ENCODE data around the gene RAMP1.

RAMP1 gene

DNA sequence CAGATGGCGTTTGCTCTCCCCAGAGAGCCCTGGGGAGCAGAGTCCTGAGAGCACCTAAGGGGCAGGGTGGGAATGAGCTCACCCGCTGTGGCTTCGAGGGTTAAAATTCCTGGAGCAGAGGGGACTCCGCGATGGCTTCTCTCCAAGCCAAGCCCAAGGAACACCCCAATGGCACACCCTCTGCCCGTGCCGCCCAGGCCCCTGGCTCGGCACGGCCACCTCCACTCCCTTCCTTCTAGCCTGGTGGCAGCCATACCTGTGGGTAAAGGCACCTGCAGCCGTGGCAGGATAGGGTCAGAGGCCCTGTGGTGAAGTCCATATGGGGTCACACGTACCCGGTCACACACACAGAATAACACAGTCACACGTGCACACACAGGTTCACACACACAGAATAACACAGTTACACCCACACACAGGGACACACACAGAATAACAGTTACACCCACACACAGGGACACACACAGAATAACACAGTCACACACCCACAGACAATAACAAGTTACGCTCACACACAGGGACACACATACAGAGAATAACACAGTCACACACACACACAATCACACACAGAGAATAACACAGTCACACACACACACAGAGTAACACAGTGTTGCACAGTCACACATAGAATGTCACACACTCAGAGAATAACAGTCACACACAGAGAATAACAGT lies 50.5 kb downstream of the RAMP1 start:
- H3K4me3 ChIP-seq (replicated peaks in 1 of 2; ENCODE audit: low read depth in 2 of 2, low read length in 2 of 2): no peak overlapping the region
- TF ChIP-seq, protein P1, sequence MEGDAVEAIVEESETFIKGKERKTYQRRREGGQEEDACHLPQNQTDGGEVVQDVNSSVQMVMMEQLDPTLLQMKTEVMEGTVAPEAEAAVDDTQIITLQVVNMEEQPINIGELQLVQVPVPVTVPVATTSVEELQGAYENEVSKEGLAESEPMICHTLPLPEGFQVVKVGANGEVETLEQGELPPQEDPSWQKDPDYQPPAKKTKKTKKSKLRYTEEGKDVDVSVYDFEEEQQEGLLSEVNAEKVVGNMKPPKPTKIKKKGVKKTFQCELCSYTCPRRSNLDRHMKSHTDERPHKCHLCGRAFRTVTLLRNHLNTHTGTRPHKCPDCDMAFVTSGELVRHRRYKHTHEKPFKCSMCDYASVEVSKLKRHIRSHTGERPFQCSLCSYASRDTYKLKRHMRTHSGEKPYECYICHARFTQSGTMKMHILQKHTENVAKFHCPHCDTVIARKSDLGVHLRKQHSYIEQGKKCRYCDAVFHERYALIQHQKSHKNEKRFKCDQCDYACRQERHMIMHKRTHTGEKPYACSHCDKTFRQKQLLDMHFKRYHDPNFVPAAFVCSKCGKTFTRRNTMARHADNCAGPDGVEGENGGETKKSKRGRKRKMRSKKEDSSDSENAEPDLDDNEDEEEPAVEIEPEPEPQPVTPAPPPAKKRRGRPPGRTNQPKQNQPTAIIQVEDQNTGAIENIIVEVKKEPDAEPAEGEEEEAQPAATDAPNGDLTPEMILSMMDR (IDR thresholded peaks at IDR 0.05; ENCODE audit: low read depth, low read length): no peak
- no peak for DNase-seq (ENCODE audit: low read depth in 2 of 2)

DNA sequence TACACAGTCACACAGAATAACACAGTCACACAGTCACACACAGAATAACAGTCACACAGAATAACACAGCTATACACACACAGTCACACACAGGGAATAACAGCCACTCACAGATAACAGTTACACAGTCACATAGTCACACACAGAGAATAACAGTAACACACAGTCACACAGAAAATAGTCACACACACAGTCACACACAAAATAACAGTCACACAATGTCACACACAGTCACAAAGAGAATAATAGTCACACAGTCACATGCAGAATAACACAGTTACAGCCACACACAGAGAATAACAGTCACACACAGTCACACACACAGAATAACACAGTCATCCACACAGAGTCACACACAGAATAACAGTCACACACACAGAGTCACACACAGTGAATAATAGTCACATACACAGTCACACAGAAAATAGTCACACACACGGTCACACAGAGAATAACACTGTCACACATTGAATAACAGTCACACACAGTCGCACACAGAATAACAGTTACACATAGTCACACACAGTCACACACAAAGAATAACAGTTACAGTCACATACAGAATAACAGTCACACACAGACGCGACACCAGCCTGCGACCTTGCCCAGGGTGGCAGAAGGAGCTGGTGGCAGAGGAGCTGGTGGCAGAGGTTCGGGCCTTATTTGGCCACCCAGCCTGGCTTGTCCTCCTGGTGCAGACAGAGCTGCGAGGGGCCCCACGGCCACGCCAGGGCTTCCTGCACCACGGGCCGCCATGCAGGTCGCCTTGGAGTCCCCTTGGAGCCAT lies 51.3 kb downstream of the RAMP1 start:
- no peak overlapping the region for H3K4me3 ChIP-seq (replicated peaks in 1 of 2; ENCODE audit: low read depth in 2 of 2, low read length in 2 of 2)
- TF ChIP-seq, protein P1 (IDR thresholded peaks at IDR 0.05; ENCODE audit: low read depth, low read length): no peak
- DNase-seq (ENCODE audit: low read depth in 2 of 2): no peak

DNA sequence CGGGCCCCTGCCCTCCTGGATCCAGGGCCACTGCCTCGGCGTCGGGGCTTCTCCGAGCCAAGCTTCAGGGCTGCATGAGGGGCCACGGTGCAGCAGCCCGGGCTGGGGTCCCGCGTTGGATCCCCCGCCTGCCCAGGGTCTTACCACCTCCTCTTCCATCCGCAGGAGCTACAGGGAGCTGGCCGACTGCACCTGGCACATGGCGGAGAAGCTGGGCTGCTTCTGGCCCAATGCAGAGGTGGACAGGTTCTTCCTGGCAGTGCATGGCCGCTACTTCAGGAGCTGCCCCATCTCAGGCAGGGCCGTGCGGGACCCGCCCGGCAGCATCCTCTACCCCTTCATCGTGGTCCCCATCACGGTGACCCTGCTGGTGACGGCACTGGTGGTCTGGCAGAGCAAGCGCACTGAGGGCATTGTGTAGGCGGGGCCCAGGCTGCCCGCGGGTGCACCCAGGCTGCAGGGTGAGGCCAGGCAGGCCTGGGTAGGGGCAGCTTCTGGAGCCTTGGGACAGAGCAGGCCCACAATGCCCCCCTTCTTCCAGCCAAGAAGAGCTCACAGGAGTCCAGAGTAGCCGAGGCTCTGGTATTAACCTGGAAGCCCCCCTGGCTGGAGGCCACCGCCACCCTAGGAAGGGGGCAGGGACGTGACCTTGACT lies 52.1 kb downstream of the RAMP1 start:
- TF ChIP-seq, protein P1 (IDR thresholded peaks at IDR 0.05; ENCODE audit: low read depth, low read length): no peak
- H3K4me3 ChIP-seq (replicated peaks in 1 of 2; ENCODE audit: low read depth in 2 of 2, low read length in 2 of 2): no peak overlapping the region
- no peak for DNase-seq (ENCODE audit: low read depth in 2 of 2)

DNA sequence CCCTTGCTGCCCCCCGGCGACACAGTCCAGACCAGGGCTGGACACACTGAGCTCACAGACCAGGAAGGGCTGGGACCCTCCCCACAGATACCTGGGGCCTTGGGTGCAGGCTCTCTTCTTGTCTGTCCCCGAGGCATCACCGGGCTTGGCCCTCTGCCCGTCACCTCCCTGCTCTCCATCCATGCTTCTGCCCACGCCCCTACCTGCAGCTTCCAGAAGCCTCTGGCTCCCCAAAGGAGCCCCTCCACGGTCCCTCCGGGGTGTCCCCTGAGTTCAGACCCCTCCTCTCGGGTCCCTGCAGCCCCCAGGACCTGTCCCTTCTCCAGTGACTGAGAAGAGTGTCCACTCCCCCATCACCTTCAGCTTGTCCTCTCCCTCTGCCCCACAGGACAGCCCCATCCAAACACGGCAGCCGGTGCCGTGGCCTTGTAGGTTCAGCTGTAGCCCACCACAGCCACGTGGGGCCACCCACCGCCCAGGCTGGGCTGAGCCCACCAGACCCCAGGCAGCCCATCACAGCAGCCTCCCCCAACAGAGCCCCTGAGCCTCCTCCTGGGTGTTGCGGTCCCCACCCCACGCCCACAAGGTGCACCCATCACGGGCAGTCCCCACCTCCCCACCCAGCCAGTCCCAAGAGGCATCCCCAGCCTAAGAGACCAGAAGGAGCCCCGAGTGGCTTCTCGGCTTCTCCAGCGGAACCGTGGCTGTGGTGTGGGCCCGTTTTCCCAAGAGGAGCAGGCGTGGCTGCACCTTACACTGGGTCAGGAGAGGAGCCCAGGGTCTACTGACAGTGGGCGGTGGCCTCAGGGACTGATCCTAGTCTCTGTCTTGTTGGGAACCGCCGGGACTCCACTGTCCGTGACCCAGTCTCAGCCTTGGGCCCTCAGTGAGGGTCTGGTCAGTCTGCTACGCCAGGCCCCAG lies 53.1 kb downstream of the RAMP1 start:
- TF ChIP-seq, protein P1 (IDR thresholded peaks at IDR 0.05; ENCODE audit: low read depth, low read length): no peak
- H3K4me3 ChIP-seq (replicated peaks in 1 of 2; ENCODE audit: low read depth in 2 of 2, low read length in 2 of 2): no peak overlapping the region
- no peak for DNase-seq (ENCODE audit: low read depth in 2 of 2)

DNA sequence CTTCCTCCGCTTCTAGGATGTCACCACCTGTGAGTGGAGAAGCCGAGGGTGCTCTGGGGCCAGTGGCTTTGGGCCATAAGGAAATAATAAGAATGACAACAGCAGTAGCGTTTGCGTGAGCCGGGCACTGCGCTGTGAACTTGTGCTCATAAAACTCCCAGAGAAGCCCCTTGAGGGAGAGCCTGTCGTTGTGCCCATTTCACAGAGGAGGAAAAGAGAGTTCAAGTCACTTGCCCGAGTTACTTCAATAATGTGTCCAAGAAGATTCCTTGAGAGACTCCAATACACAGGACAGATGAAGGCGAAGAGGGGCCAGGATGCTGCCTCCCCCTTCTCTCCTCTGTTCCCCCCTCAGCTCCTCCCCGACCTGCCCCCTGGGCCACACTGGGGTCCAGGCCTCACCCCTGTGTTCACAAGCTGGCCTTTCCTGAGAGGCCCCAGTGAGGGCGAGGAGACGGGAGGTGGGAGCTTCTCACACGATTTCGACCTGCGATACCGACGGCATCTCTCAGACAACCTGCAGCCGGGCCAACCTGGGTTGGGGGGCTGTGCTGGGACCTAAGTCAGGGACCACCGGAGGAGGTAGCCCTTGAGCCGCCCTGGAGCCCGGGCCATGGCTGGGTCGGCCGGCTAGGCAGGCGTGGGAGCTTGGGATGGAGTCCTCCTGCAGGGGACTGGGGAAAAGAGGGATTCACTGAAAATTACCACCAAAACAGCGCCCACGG lies 53.9 kb downstream of the RAMP1 start:
- TF ChIP-seq, protein P1 (IDR thresholded peaks at IDR 0.05; ENCODE audit: low read depth, low read length): no peak
- DNase-seq (ENCODE audit: low read depth in 2 of 2): no peak
- H3K4me3 ChIP-seq (replicated peaks in 1 of 2; ENCODE audit: low read depth in 2 of 2, low read length in 2 of 2): no peak overlapping the region

DNA sequence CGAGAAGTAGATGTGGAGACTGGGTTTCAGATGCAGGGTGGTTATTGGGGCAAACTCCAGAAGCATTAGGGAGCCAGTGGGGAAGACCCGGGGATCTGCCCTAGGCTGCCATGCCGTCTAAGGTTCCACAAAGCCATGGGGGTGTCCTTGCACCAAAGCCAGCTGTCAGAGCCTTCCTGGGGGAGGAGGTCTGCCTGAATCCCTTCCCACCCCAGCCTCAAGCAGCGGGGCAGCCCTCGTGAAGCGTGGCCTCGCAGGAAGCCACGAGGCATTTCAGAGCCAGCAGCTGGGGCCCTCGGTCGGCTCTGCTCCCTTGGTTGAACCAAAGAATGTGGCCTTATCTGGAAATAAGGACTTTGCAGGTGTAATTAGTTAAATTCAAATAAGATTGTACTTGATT lies 56.2 kb downstream of the RAMP1 start:
- no peak overlapping the region for H3K4me3 ChIP-seq (replicated peaks in 1 of 2; ENCODE audit: low read depth in 2 of 2, low read length in 2 of 2)
- TF ChIP-seq, protein P1 (IDR thresholded peaks at IDR 0.05; ENCODE audit: low read depth, low read length): no peak
- DNase-seq (ENCODE audit: low read depth in 2 of 2): no peak

Data from cardiac fibroblast (primary cell).